Type B pancreatic cell (in vitro differentiated cells): ENCODE results near the gene DOCK4. TPM values are rescaled to one million over a fixed set of nuclear protein-coding genes. Genes with fewer than 3 reads are reported as not detected.

Experiments used
- DNase-seq: peaks from one replicate; pipeline ENCODE4 v3.0.0; 2021; ENCODE audit warnings: mixed read lengths; ENCODE audit not compliant: unreplicated experiment; ENCODE audit errors: extremely low spot score
- H3K27ac Mint-ChIP-seq: 2 replicates; pipeline ENCODE4 v1.8.0; 2021; ENCODE audit warnings: mild to moderate bottlenecking, mixed read lengths
- H3K27me3 Mint-ChIP-seq: 2 replicates; pipeline ENCODE4 v1.8.0; 2021; ENCODE audit warnings: mixed read lengths
- H3K36me3 Mint-ChIP-seq: 2 replicates; pipeline ENCODE4 v1.8.0; 2021; ENCODE audit warnings: mixed read lengths
- H3K4me1 Mint-ChIP-seq: one replicate; pipeline ENCODE4 v1.8.0; 2021; ENCODE audit warnings: mixed read lengths; ENCODE audit not compliant: unreplicated experiment
- H3K4me3 Mint-ChIP-seq: 2 replicates; pipeline ENCODE4 v1.8.0; 2021; ENCODE audit warnings: mild to moderate bottlenecking, mixed read lengths
- H3K9me3 Mint-ChIP-seq: 2 replicates; pipeline ENCODE4 v1.8.0; 2021; ENCODE audit warnings: mixed read lengths
- CTCF ChIP-seq: fragments of 200-600 bp; sonication (generic); conservative IDR thresholded peaks from 2 replicates; pipeline ENCODE4 v1.5.0; 2021; ENCODE audit warnings: antibody characterized with exemption, mild to moderate bottlenecking
- total RNA-seq: library from RNA; stranded (reverse); gene quantifications from 2 replicates; pipeline ENCODE4 v1.2.1, GENCODE V29; 2021; ENCODE audit warnings: low replicate concordance

Gene DOCK4
- total RNA-seq, 1 donor from 2014 or later = 24.6 TPM

GRCh38 chr7:112193915-112194502, 12.2 kb downstream of the DOCK4 start:
- H3K27ac Mint-ChIP-seq = no peak overlapping the region
- peaks cover 8% of the 10 kb centered on the region for H3K9me3 Mint-ChIP-seq
- no peak overlapping the region for H3K4me3 Mint-ChIP-seq
- no peak for DNase-seq
- H3K36me3 Mint-ChIP-seq = peaks cover 10% of the 10 kb centered on the region
- TF ChIP-seq CTCF = no peak
- H3K27me3 Mint-ChIP-seq = no peaks in the 10 kb centered on the region
- peaks cover 5% of the 10 kb centered on the region for H3K4me1 Mint-ChIP-seq

- Mint-ChIP-seq H3K27ac (no peak overlapping the region), H3K4me3 (no peak overlapping the region), H3K27me3 (no peaks in the 10 kb centered on the region), H3K9me3 (peaks cover 8% of the 10 kb centered on the region), H3K4me1 (no peaks in the 10 kb centered on the region), H3K36me3 (peaks cover 10% of the 10 kb centered on the region)
- TF ChIP-seq CTCF = no peak
- DNase-seq = no peak
Observed at GRCh38 chr7:112192236-112193154, 13.7 kb downstream of the DOCK4 start.

- no peaks in the 10 kb centered on the region for H3K4me1 Mint-ChIP-seq
- TF ChIP-seq CTCF = no peak
- H3K4me3 Mint-ChIP-seq = no peak overlapping the region
- H3K9me3 Mint-ChIP-seq = peaks cover 8% of the 10 kb centered on the region
- no peak overlapping the region for H3K27ac Mint-ChIP-seq
- H3K27me3 Mint-ChIP-seq = no peaks in the 10 kb centered on the region
- H3K36me3 Mint-ChIP-seq = peaks cover 8% of the 10 kb centered on the region
- no peak for DNase-seq
Observed at GRCh38 chr7:112190120-112190519, 16.1 kb downstream of the DOCK4 start.

- Mint-ChIP-seq H3K9me3 (peaks cover 8% of the 10 kb centered on the region), H3K27ac (no peak overlapping the region), H3K36me3 (peaks cover 8% of the 10 kb centered on the region), H3K4me3 (no peak overlapping the region), H3K27me3 (no peaks in the 10 kb centered on the region), H3K4me1 (peaks cover 3% of the 10 kb centered on the region)
- TF ChIP-seq CTCF = no peak
- DNase-seq = no peak
Observed at GRCh38 chr7:112189691-112190090, 16.5 kb downstream of the DOCK4 start.

GRCh38 chr7:112188257-112188656, 17.9 kb downstream of the DOCK4 start:
- TF ChIP-seq CTCF = no peak
- Mint-ChIP-seq H3K4me3 (no peak overlapping the region), H3K36me3 (no peaks in the 10 kb centered on the region), H3K27me3 (no peaks in the 10 kb centered on the region), H3K27ac (no peak overlapping the region), H3K4me1 (peaks cover 6% of the 10 kb centered on the region), H3K9me3 (no peaks in the 10 kb centered on the region)
- DNase-seq = no peak
